ENCODE measurements around the gene MMS19.

- TF ChIP-seq TCF7L2 (IDR thresholded peaks at IDR 0.05; ENCODE audit: low read depth, low read length) (no peak), REST (IDR thresholded peaks at IDR 0.05; ENCODE audit: insufficient read depth in 1 of 2, low read depth in 2 of 2, low read length in 1 of 2) (no peak), POLR2AphosphoS5 (IDR thresholded peaks at IDR 0.05; ENCODE audit: low read depth, low read length) (no peak), CTCF (IDR thresholded peaks at IDR 0.05) (no peak), SIN3A (IDR thresholded peaks at IDR 0.05; ENCODE audit: borderline replicate concordance, insufficient read depth, low read depth, low read length) (no peak)
Observed at GRCh38 chr10:97483921-97484320, 14.3 kb downstream of the MMS19 start.

Measured in Panc1 (cell line).